ENCODE results near the gene LILRA5.
A peak's percentile ranks its signal among the peaks of the same experiment; 100 is the strongest.
"Not testable (repeated sequence)": the region's sequence is repeated elsewhere in the genome, so short reads cannot be mapped to it uniquely, and the experiment has no call there.

LILRA5 gene

GRCh38 chr19:54272181-54272580 lies 40.8 kb downstream of the LILRA5 start:
- DNase-seq, result not testable (repeated sequence)

- not testable (repeated sequence) for DNase-seq
Measured at GRCh38 chr19:54271587-54271986, 41.4 kb downstream of the LILRA5 start.

- DNase-seq, result no peak
Measured at GRCh38 chr19:54271106-54271505, 41.9 kb downstream of the LILRA5 start.

- DNase-seq, result no peak
Measured at GRCh38 chr19:54268936-54269335, 44.0 kb downstream of the LILRA5 start.

DNA sequence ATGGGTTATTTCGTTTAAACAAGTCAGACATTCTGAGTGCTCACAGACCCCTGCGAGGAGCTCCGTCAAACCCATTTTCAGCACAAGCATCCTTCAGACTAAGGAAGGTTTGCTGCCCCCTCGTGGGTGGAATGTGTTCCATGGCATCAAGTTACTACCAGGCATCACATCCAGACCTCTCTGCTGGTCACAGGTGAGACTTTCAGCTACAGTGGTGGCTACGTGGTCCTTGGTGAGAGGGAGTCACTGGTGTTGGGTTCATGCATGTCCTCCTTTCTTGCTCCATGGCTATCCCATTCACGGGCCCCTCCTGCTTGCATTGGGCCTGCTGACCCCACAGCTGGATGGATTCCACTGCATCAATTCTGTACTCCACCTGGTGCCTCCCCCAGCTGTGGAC lies 46.8 kb downstream of the LILRA5 start:
- peak; percentile 60 for DNase-seq

DNA sequence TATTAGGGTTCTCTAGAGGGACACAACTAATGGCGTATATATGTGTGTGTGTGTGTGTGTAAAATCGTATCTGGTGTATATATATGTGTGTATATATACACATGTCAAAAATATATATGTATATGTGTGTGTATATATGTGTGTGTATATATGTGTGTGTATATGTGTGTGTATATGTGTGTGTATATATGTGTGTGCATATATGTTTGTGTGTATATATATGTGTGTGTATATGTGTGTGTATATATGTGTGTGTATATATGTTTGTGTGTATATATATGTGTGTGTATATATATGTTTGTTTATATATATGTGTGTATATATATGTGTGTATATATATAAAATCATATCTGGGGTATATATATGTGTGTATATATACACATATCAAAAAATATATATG lies 50.5 kb downstream of the LILRA5 start:
- no peak for DNase-seq

DNA sequence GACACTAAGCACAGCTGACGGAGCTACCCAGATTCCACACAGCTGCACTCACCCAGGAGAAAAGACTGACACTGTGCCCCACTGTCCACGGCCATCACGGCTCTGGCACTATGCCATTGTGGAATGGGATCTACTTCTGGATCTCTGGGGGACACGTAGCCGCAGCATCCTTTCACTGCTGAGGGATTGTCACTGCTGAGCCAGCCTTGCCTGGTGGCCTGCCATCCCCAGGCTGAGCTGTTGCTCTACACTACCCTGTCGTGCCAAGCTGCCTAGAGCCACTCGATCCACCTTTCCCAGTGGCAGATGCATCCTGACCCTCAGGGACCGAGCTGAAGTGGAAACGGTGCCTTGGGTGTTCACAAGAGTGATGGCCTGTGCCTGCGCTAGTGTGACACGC lies 50.9 kb downstream of the LILRA5 start:
- DNase-seq, result no peak

DNA sequence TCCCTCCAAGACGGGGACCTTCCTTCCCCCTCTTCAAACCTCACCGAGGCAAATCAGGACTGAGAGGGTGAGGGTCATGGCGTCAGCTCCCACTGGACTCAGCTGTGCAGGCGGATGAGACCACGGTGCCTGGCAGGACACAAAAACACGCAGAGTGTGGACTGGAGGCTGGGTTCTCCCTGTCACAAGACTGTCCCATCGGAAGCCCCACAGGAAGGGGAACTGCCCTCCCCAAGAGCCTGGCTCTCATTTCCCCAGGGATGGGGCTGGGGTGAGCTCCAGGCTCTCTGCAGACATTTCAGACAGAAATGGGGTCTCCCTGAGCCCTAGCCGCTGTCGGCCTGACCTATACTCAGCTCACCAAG lies 55.9 kb downstream of the LILRA5 start, which contains the start of gene LILRB5:
Gene LILRB5 (minus strand): TSS at position 158 of the 365 bp plus-strand sequence. CDS start 80 bp downstream, at position 78.
- DNase-seq, result no peak

Measured in CD4-positive, alpha-beta T cell treated with Interleukin-17A for 1 hour (primary cell).